HTERT RPE-1 (cell line): ENCODE measurements around the gene EVI5L.
"Not testable (repeated sequence)": the region's sequence is repeated elsewhere in the genome, so short reads cannot be mapped to it uniquely, and the experiment has no call there.

Experiments
- in situ Hi-C: fragments of 300-500 bp; cut with MboI; formaldehyde crosslinking; loops from 4 replicates; pipeline ENCODE4 v1.14.3; 2020; ENCODE audit warnings: low sequenced_read_pairs

EVI5L gene

GRCh38 chr19:7829561-7830271, at the start of gene EVI5L:
EVI5L (plus strand) TSS chr19:7830218; CDS start chr19:7846543, 16,325 bp downstream.
- in situ Hi-C loops = no loop called here

DNA sequence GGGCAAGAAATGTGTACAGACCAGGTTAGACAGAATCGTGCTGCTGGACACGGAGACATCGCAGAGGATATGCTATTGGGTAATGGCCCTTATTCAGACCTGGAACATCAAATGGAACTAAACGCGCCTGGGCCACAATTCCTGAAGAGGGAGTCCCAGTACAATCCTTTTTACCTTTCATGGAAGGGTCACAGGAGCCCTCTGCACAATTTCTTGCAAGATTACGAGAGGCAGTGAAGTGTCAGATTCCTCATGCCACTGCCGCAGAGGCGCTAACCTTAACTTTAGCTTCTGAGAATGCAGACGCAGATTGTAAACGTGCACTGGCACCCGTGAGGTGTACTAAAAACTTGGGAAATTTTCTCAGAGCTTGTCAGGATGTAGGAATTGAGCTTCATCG, 48.9 kb upstream of the EVI5L start:
- in situ Hi-C loops = no loop called here

GRCh38 chr19:7783991-7784423, 46.0 kb upstream of the EVI5L start:
- in situ Hi-C loops = no loop called here

DNA sequence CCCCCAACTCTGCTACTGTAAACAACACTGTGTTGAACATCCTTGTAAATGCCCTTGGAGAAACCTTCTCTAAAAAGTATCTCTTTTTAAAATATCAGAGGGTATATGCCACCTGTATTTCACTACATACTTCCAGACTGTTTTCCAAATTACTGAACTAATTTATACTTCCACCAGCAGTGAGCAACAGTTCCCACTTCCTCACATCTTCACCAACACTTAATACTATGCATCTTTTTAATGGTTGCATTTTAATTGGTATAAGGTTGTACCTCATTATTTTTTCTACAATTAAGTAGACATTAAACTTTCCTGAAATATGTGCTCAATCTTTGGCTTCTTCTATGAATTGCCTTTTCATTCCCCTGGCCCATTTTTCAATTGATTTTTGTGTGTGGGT, 45.2 kb upstream of the EVI5L start:
- in situ Hi-C loops = no loop called here

DNA sequence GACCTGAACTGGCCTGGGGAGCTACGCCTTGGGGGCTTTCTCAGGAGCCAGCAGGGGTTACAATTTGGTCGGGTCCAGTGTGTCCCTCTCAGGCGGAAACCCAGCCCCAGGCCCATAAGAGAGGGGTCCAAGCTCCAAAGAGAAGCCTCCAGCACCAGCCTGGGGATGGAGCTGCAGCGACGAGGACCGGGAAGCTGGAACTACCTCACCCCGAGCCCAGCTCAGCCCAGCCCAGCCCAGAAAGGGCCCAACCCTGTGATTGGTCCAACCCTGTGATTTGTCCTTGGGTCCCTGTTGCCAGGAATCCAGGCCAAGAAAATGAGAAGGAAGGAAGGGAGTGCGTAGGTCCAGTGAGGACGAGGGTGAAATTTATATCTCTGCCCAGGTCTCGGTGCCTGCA, 42.9 kb upstream of the EVI5L start:
- in situ Hi-C loops = no loop called here

DNA sequence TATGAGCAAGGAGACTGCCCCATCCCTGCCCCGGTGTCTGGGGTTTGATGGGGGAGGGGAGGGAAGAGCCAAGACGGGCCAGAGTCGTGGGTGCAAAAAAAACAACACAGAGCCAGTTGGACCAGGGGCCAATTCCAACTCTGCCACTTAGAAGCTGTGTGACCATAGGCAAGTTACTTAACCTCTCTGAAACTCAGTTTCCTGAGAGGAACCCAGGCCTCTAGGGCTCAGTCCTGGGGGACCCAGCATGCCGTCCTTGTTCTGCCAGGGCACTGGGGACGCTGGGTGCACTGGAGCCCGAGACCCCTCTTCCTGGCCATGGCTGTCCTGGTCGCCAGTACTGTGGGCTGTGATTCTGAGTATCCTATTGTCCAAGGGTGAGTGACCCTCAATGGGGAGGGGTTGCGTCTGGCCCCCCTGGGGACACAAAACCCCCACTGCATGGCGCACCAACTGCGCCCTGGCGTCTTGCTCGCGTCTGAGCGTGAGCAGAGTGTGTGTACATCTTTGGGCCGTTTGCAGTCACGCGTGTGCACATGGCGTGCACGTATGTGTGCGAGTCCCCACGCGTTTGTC, 42.3 kb upstream of the EVI5L start:
- in situ Hi-C loops = no loop called here

GRCh38 chr19:7788178-7788932, 41.7 kb upstream of the EVI5L start:
- in situ Hi-C loops = no loop called here

DNA sequence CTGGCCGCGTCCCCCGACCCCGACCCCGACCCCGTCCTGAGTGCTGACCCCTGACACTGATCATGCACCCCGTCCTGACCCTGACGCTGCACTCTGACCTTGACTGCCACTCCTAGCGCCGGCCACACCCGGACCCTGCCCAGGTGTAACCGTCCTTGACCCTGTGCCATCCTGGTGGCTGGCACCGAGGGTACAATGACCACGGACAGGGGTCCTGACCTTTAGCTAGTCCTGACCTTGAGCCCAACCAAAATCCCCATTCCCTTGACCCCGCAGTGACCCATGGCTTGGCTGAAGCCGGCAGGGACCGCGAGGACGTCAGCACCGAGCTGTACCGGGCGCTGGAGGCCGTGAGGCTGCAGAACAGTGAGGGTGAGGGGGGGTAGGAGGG, 41.1 kb upstream of the EVI5L start:
- in situ Hi-C loops = no loop called here

GRCh38 chr19:7789447-7789846, 40.6 kb upstream of the EVI5L start:
- in situ Hi-C loops = no loop called here

- in situ Hi-C loops = no loop called here
Measured at GRCh38 chr19:7790416-7790815, 39.6 kb upstream of the EVI5L start.

DNA sequence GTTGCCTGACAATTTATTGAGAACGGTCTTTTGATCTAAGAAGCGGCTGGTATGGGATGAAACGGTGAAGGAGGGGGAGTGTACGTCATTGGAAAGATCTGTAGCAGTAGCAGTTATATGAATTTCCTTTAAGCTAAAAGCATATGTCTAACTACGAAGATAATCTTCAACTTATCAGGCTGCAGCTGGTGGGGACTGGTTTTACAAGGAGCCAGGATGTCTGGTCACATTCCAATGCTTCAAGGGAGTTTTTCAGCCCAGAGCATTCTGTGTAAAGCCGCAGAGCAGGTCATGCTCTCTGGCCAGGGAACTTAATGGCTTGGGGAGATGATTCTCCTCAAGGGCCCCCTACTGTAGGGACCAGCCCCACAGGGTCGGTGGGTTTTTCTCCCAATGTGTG, 37.7 kb upstream of the EVI5L start:
- in situ Hi-C loops = no loop called here

DNA sequence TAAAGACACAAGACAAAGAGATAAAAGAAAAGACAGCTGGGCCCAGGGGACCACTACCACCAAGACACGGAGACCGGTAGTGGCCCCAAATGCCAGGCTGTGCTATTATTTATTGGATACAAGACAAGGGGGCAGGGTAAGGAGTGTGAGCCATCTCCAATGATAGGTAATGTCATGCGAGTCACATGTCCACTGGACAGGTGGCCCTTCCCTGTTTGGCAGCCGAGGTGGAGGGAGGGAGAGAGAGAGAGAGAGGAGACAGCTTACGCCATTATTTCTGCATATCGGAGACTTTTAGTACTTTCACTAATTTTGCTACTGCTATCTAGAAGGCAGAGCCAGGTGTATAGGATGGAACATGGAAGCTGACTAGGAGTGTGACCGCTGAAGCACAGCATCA, 37.3 kb upstream of the EVI5L start:
- in situ Hi-C loops = not testable (repeated sequence)

- in situ Hi-C loops = no loop called here
Measured at GRCh38 chr19:7793493-7793892, 36.5 kb upstream of the EVI5L start.

- in situ Hi-C loops = no loop called here
Measured at GRCh38 chr19:7795555-7796161, 34.4 kb upstream of the EVI5L start.

DNA sequence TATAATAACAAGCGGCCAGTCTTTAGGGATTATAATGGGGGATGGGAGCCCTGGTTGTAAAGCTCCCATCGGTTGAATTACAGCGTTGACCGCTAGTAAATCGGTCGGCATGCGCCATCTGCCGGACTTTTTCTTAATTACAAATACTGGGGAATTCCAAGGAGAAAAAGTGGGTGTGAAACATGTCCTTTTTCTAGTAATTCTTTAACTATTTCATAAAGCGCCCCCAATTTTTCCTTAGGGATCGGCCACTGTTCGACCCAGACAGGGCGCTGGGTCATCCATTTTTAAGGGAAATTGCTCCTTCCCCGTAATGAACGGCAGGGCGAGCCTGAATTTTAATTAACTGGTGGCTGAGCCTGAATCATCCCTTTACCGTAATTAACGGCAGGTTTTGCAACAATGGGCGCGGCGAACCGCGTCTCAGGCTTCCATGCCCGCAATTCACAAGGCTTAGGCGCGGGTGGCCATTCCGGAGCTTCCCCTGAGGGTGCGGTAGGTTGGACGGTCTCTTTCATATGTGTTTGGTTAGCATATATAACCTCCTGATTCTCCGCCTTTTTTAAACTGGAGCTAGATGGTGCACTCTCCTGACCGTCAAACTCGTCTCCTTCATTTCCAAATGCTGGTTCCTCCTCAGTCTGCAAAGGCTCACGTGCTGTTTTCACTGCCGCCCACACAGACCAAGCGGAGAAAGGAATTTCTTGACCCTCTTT, 30.2 kb upstream of the EVI5L start:
- in situ Hi-C loops = no loop called here

DNA sequence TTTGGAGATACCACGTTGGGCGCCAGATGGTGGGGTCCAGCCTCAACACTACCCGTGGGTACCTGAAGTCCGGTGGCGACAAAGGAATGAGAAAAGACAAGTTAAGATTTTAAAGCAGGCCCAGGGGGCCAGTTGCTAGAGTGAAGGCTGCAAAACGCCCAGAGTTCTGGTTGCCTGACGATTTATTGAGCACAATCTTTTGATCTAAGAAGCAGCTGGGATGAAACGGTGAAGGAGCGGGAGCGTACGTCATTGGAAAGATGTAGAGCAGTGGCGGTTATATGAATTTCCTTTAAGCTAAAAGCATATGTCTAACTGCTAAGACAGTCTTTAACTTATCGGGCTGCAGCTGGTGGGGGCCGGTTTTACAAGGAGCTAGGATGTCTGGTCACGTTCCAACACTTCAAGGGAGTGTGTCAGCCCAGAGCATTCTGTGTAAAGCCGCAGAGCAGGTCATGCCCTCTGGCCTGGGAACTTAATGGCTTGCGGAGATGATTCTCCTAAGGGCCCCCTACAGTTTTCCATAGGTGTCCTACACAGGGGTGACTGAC, 28.9 kb upstream of the EVI5L start:
- in situ Hi-C loops = no loop called here

- in situ Hi-C loops = no loop called here
Measured at GRCh38 chr19:7806234-7806633, 23.8 kb upstream of the EVI5L start.

DNA sequence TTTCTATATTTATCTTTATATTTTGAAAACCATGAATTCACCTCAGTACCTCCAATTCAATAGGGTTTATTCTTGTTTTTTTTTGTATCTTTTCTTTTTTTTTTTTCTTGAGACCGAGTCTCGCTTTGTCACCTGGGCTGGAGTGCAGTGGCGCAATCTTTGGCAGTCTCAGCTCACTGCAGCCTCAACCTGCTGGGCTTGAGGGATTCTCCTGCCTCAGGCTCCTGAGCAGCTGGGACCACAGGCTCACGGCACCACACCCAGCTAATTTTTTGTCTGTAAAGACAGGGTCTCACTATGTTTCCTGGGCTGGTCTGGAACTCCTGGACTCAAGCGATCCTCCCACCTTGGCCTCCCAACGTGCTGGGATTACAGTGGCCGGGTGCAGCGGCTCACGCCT, 23.1 kb upstream of the EVI5L start:
- in situ Hi-C loops = no loop called here

GRCh38 chr19:7808108-7808507, 21.9 kb upstream of the EVI5L start:
- in situ Hi-C loops = no loop called here

DNA sequence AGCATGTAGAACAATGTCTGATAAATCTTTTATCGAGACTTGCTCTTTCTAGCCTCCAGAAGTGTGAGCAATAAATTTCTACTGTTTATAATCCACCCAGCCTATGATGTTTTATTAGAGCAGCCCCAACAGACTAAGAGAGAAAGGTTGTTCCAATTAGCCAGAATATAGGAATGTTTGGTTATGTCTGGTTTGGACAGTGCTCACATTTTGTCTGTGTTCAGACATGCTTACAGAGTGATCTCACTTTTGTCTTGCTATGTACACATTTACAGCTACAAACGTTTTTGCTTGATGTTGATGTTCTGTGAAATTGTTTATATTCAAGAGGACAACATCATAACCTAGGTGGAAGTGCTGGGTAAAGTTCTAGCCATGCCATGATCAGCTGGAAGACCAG, 18.0 kb upstream of the EVI5L start:
- in situ Hi-C loops = no loop called here

DNA sequence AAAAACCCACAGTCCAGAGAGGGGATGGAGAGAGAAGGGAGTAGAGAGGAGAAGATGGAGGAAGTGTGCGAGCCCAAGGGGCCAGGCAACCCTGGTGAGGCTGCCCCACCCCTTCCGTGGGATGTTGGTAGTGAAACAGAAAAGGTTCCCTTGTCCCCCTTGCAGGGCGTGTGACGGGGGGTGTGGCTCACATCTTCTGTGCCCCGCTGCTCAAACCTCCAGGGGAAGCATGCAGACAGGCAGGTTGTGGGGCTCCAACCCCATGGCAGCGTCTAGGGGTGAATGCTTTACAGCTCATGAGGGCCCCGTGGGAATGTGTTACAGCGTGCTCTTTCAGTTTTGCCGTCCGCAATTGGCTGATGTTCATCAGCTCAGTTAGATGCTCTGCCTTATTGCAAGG, 14.7 kb upstream of the EVI5L start:
- in situ Hi-C loops = no loop called here
